IMR-90 (cell line): ENCODE data around the gene C1GALT1. TPM values are rescaled to one million over a fixed set of nuclear protein-coding genes. Genes with fewer than 3 reads are reported as not detected.

Experiments
- ATAC-seq: fragments of 200-7000 bp; cut with Tn5 transposase; 2 replicates; pipeline ENCODE4 v1.9.1; 2020; ENCODE audit warnings: low read depth, mild to moderate bottlenecking, moderate library complexity
- BruUV-seq: library from RNA; stranded (reverse); fragments of 400-500 nt; replicated peaks from 2 replicates; lab custom pipeline; 2021; lab: Mats Ljungman, UMichigan
- CTCF ChIA-PET: fragments of 300-600 bp; formaldehyde crosslinking; extraction: SDS; loops from one replicate; lab custom pipeline; 2021; ENCODE audit warnings: antibody characterized with exemption; lab: Yijun Ruan, JAX
- POLR2A ChIA-PET: fragments of 300-600 bp; sonication (Branson Sonifier 250); formaldehyde crosslinking; loops from one replicate; lab custom pipeline; 2022; ENCODE audit warnings: antibody characterized with exemption; ENCODE audit not compliant: unreplicated experiment; lab: Charles Lee
- DNase-seq: peaks from one replicate; pipeline ENCODE4 v3.0.0; 2013
- H2AFZ ChIP-seq: replicated peaks from 2 replicates; pipeline ENCODE3; 2013; ENCODE audit warnings: low read length, mild to moderate bottlenecking; ENCODE audit not compliant: poor library complexity
- H2AK5ac ChIP-seq: 2 replicates; pipeline ENCODE4 v1.6.1; 2013; ENCODE audit warnings: low read depth, low read length, inconsistent platforms
- H2AK9ac ChIP-seq: replicated peaks from 2 replicates; pipeline ENCODE3; 2013; ENCODE audit warnings: mild to moderate bottlenecking, low read depth, low read length, moderate library complexity; ENCODE audit not compliant: poor library complexity
- H2BK120ac ChIP-seq: 2 replicates; pipeline ENCODE4 v1.6.1; 2013; ENCODE audit warnings: low read depth, low read length, inconsistent platforms
- H2BK15ac ChIP-seq: 3 replicates; pipeline ENCODE4 v1.6.1; 2013; ENCODE audit warnings: low read depth, low read length, inconsistent platforms
- H2BK20ac ChIP-seq: 2 replicates; pipeline ENCODE4 v1.6.1; 2013; ENCODE audit warnings: low read depth, mild to moderate bottlenecking, inconsistent platforms, low read length, moderate library complexity
- H2BK5ac ChIP-seq: 2 replicates; pipeline ENCODE4 v1.6.1; 2013; ENCODE audit warnings: mild to moderate bottlenecking, low read depth, low read length, inconsistent platforms; ENCODE audit not compliant: poor library complexity, severe bottlenecking
- H3K14ac ChIP-seq: replicated peaks from 2 replicates; pipeline ENCODE4 v1.6.1; 2013; ENCODE audit warnings: low read depth, low read length, inconsistent platforms
- H3K18ac ChIP-seq: 2 replicates; pipeline ENCODE4 v1.6.1; 2013; ENCODE audit warnings: low read depth, low read length, control low read depth
- H3K23ac ChIP-seq: 2 replicates; pipeline ENCODE4 v1.6.1; 2013; ENCODE audit warnings: low read depth, low read length, inconsistent platforms
- H3K27ac ChIP-seq: 2 replicates; pipeline ENCODE4 v1.5.1; 2013; ENCODE audit warnings: mild to moderate bottlenecking, control low read depth, low read length; ENCODE audit not compliant: insufficient read depth
- H3K27me3 ChIP-seq: 2 replicates; pipeline ENCODE4 v1.6.1; 2013; ENCODE audit warnings: low read length; ENCODE audit not compliant: control insufficient read depth, insufficient read depth
- H3K36me3 ChIP-seq: 2 replicates; pipeline ENCODE4 v1.6.1; 2013; ENCODE audit warnings: low read length, mixed read lengths; ENCODE audit not compliant: control insufficient read depth, insufficient read depth
- H3K4ac ChIP-seq: 2 replicates; pipeline ENCODE4 v1.6.1; 2013; ENCODE audit warnings: low read depth, low read length, inconsistent platforms
- H3K4me1 ChIP-seq: 2 replicates; pipeline ENCODE4 v1.6.1; 2013; ENCODE audit warnings: low read length, mixed read lengths; ENCODE audit not compliant: control insufficient read depth, insufficient read depth
- H3K4me2 ChIP-seq: 2 replicates; pipeline ENCODE4 v1.6.1; 2013; ENCODE audit warnings: low read depth, mild to moderate bottlenecking, control low read depth, low read length, moderate library complexity
- H3K4me3 ChIP-seq: 2 replicates; pipeline ENCODE4 v1.5.1; 2013; ENCODE audit warnings: low read depth, mild to moderate bottlenecking, control low read depth, low read length, moderate library complexity; ENCODE audit not compliant: insufficient read depth
- H3K56ac ChIP-seq: 2 replicates; pipeline ENCODE4 v1.6.1; 2013; ENCODE audit warnings: low read length, inconsistent platforms; ENCODE audit not compliant: insufficient read depth; ENCODE audit errors: extremely low read depth
- H3K79me1 ChIP-seq, 2 experiments: 2 replicates each; pipeline ENCODE4 v1.6.1; 2013; ENCODE audit warnings: low read length in 2 of 2, inconsistent platforms in 1 of 2, low read depth in 1 of 2
- H3K9ac ChIP-seq: 2 replicates; pipeline ENCODE4 v1.6.1; 2013; ENCODE audit warnings: low read depth, low read length, control low read depth
- H3K9me1 ChIP-seq: 2 replicates; pipeline ENCODE4 v1.6.1; 2013; ENCODE audit warnings: low read length, inconsistent platforms; ENCODE audit not compliant: insufficient read depth
- H3K9me3 ChIP-seq: 2 replicates; pipeline ENCODE4 v1.6.1; 2013; ENCODE audit warnings: low read length; ENCODE audit not compliant: control insufficient read depth, insufficient read depth
- H4K20me1 ChIP-seq: 2 replicates; pipeline ENCODE4 v1.6.1; 2013; ENCODE audit warnings: low read length, inconsistent platforms; ENCODE audit not compliant: insufficient read depth
- H4K5ac ChIP-seq: 2 replicates; pipeline ENCODE4 v1.6.1; 2013; ENCODE audit warnings: mild to moderate bottlenecking, low read depth, low read length, control low read depth
- H4K8ac ChIP-seq, 2 experiments: 2 replicates each; pipeline ENCODE4 v1.6.1; 2013; ENCODE audit warnings: low read depth in 2 of 2, low read length in 2 of 2, control low read depth in 1 of 2, inconsistent platforms in 1 of 2
- H4K91ac ChIP-seq: 2 replicates; pipeline ENCODE4 v1.6.1; 2013; ENCODE audit warnings: low read depth, low read length, inconsistent platforms; ENCODE audit not compliant: insufficient read depth
- BHLHE40 ChIP-seq: fragments of 150-350 bp; IDR thresholded peaks from 2 replicates; pipeline ENCODE4 v1.6.1; 2016; ENCODE audit warnings: mild to moderate bottlenecking, low read depth, low read length
- CHD1 ChIP-seq: IDR thresholded peaks from 2 replicates; pipeline ENCODE4 v1.6.1; 2012; ENCODE audit warnings: low read depth, low read length, improper control_type of control experiment
- FOS ChIP-seq: fragments of 150-350 bp; IDR thresholded peaks from 2 replicates; pipeline ENCODE4 v1.6.1; 2016; ENCODE audit warnings: low read depth, low read length
- MAFK ChIP-seq: IDR thresholded peaks from 2 replicates; pipeline ENCODE4 v1.6.1; 2012; ENCODE audit warnings: low read depth, low read length, improper control_type of control experiment
- MAZ ChIP-seq: IDR thresholded peaks from 2 replicates; pipeline ENCODE4 v1.6.1; 2012; ENCODE audit warnings: low read depth, mild to moderate bottlenecking, low read length, improper control_type of control experiment, moderate library complexity, borderline replicate concordance
- NFE2L2 ChIP-seq: fragments of 150-350 bp; IDR thresholded peaks from 2 replicates; pipeline ENCODE4 v1.6.1; 2016; ENCODE audit warnings: low read depth, mild to moderate bottlenecking, low read length
- RAD21 ChIP-seq: IDR thresholded peaks from 2 replicates; pipeline ENCODE4 v1.6.1; 2012; ENCODE audit warnings: low read length, improper control_type of control experiment
- RCOR1 ChIP-seq: IDR thresholded peaks from 2 replicates; pipeline ENCODE4 v1.6.1; 2012; ENCODE audit warnings: mild to moderate bottlenecking, low read length, improper control_type of control experiment; ENCODE audit not compliant: insufficient replicate concordance
- USF2 ChIP-seq: fragments of 150-350 bp; IDR thresholded peaks from 2 replicates; pipeline ENCODE4 v1.6.1; 2017; ENCODE audit warnings: mild to moderate bottlenecking, antibody characterized with exemption, low read length, low read depth
- WGBS, 2 experiments: methylation state at CpG; one replicate each; pipeline versions ENCODE4 v1.1.5 to v1.1.7; 2013; ENCODE audit warnings: missing lambda C conversion rate in 2 of 2; ENCODE audit not compliant: insufficient read length in 1 of 2; ENCODE audit errors: extremely low coverage in 2 of 2; 5-methylcytosine and 5-hydroxymethylcytosine counted together
- dilution Hi-C: fragments of 300-500 bp; cut with HindIII; formaldehyde crosslinking; loops from one replicate; pipeline ENCODE4 v1.14.3; 2018; ENCODE audit warnings: low sequenced_read_pairs; ENCODE audit not compliant: unreplicated experiment
- in situ Hi-C: fragments of 300-500 bp; cut with MboI; formaldehyde crosslinking; loops from 3 replicates; pipeline ENCODE4 v1.14.3; 2019; ENCODE audit warnings: low sequenced_read_pairs, inconsistent platforms, mixed read lengths
- intact Hi-C: fragments of 100-400 bp; cut with micrococcal nuclease; formaldehyde crosslinking; loops from 2 replicates; pipeline ENCODE4 v1.10.0; 2022
- polyA plus RNA-seq, 3 experiments: library from polyadenylated mRNA; depleted of rRNA; stranded (reverse); fragments of >200 nt; gene quantifications; 2 replicates each; pipeline ENCODE4 v1.2.3, GENCODE V29; 2012; ENCODE audit warnings: low replicate concordance in 1 of 3
- total RNA-seq: library from RNA; depleted of rRNA; stranded (reverse); fragments of >200 nt; gene quantifications from 2 replicates; pipeline ENCODE4 v1.2.3, GENCODE V29; 2012
- TF ChIP-seq, protein P1 (sequence below): conservative IDR thresholded peaks from 2 replicates; pipeline ENCODE4 v1.5.1; 2012; ENCODE audit warnings: mild to moderate bottlenecking, low read depth, low read length, improper control_type of control experiment
- TF ChIP-seq, protein P2 (sequence below): fragments of 150-350 bp; IDR thresholded peaks from 2 replicates; pipeline ENCODE4 v1.6.1; 2016; ENCODE audit warnings: low read depth, mild to moderate bottlenecking, low read length, moderate library complexity, borderline replicate concordance

C1GALT1 gene
- total and polyA plus RNA-seq, 2 of the 4 experiments (the other 2 are of a cell fraction): 11.6 to 12.2 TPM

GRCh38 chr7:7292608-7293007, 110.3 kb downstream of the C1GALT1 start:
- Histone ChIP-seq H3K4ac (no peak overlapping the region), H4K20me1 (no peaks in the 10 kb centered on the region), H4K8ac (no peak overlapping the region), H2AK9ac (no peak overlapping the region), H3K79me1 (no peaks in the 10 kb centered on the region), H2BK15ac (no peak overlapping the region), H3K18ac (no peak overlapping the region), H2AK5ac (no peak overlapping the region), H3K9me3 (no peaks in the 10 kb centered on the region), H3K4me1 (no peaks in the 10 kb centered on the region), H3K9ac (no peak overlapping the region), H3K4me2 (no peak overlapping the region), H3K27ac (no peak overlapping the region), H3K14ac (no peak overlapping the region), H2BK120ac (no peak overlapping the region), H3K9me1 (no peaks in the 10 kb centered on the region), H3K23ac (no peak overlapping the region), H3K4me3 (no peak overlapping the region), H2AFZ (no peak overlapping the region), H3K27me3 (no peaks in the 10 kb centered on the region), H3K36me3 (no peaks in the 10 kb centered on the region), H2BK5ac (no peak overlapping the region), H4K5ac (no peak overlapping the region), H3K56ac (no peak overlapping the region), H4K91ac (no peak overlapping the region), H2BK20ac (no peak overlapping the region)
- no peak for DNase-seq
- dilution Hi-C loops: no loop called here
- WGBS, 2 experiments: no CpG with 5 or more reads among the region's 5 CpGs
- ChIA-PET CTCF (no interaction called here), POLR2A (no interaction called here)
- TF ChIP-seq USF2: no peak
- no peak for TF ChIP-seq MAFK
- TF ChIP-seq RAD21: no peak
- TF ChIP-seq, protein P1, sequence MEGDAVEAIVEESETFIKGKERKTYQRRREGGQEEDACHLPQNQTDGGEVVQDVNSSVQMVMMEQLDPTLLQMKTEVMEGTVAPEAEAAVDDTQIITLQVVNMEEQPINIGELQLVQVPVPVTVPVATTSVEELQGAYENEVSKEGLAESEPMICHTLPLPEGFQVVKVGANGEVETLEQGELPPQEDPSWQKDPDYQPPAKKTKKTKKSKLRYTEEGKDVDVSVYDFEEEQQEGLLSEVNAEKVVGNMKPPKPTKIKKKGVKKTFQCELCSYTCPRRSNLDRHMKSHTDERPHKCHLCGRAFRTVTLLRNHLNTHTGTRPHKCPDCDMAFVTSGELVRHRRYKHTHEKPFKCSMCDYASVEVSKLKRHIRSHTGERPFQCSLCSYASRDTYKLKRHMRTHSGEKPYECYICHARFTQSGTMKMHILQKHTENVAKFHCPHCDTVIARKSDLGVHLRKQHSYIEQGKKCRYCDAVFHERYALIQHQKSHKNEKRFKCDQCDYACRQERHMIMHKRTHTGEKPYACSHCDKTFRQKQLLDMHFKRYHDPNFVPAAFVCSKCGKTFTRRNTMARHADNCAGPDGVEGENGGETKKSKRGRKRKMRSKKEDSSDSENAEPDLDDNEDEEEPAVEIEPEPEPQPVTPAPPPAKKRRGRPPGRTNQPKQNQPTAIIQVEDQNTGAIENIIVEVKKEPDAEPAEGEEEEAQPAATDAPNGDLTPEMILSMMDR: no peak
- no peak for TF ChIP-seq BHLHE40
- TF ChIP-seq MAZ: no peak
- no peak for TF ChIP-seq NFE2L2
- TF ChIP-seq CHD1: no peak
- TF ChIP-seq, protein P2, sequence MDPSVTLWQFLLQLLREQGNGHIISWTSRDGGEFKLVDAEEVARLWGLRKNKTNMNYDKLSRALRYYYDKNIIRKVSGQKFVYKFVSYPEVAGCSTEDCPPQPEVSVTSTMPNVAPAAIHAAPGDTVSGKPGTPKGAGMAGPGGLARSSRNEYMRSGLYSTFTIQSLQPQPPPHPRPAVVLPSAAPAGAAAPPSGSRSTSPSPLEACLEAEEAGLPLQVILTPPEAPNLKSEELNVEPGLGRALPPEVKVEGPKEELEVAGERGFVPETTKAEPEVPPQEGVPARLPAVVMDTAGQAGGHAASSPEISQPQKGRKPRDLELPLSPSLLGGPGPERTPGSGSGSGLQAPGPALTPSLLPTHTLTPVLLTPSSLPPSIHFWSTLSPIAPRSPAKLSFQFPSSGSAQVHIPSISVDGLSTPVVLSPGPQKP: no peak
- no peak for TF ChIP-seq FOS
- TF ChIP-seq RCOR1: no peak
- in situ Hi-C loops: no loop called here
- no peak for ATAC-seq
- BruUV-seq: no TSS peak
- intact Hi-C loops: no loop called here
